ENCODE data around the gene APOL3.

The APOL3 gene

DNA sequence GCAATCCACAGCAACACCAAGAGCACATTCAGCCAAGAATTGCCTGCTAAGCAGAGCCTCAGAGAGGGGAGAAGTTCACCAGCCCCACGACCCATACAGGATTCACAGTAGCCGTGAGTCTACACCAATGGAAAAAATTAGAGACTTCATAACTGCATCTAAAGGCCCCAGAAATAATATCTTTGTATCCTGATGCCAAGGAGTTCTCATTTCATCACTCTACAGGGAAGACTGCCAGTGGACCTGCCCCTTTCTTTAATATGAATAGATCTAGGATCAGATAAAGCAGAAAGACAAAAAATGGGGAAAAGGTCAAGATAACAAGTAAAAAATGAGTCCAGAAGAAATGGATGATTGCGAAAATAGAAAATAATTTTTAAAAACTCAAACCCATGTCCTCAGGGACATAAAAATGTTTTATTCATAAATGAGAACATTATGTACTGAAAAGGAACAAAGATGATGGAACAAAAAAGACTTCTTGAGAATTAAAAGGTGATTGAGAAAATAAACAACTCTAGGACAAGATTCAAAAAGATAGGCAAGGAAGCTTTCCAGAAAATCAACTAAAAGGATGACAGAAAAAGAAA, 9.5 kb downstream of the APOL3 start:
- no peak overlapping the region for H3K4me3 ChIP-seq (replicated peaks; ENCODE audit: low read depth, low read length)
- no peak for TF ChIP-seq CTCF (IDR thresholded peaks at IDR 0.05; ENCODE audit: low read depth, low read length, missing control alignments)
- no peak for DNase-seq (ENCODE audit: extremely low read depth, low read depth)

DNA sequence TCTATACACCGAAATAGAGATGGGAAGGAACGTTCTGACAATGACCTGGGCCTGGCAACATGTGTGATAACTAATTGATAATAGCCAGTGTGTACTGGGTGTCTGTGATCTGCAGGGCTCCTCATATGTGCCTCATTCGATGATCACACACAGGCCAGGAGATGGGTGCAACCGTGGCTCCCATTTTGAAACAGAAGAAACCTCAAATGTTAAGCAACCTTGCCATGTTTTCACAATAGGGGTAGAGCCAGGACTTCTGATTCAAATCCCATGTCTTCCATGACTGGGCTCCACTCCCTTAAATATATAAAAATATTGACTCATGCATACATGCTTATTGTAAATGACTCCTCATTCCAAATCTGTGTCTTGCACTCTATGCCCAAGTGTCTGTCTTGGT, 11.1 kb downstream of the APOL3 start:
- TF ChIP-seq CTCF (IDR thresholded peaks at IDR 0.05; ENCODE audit: low read depth, low read length, missing control alignments) = no peak
- no peak for DNase-seq (ENCODE audit: extremely low read depth, low read depth)
- H3K4me3 ChIP-seq (replicated peaks; ENCODE audit: low read depth, low read length) = no peak overlapping the region

DNA sequence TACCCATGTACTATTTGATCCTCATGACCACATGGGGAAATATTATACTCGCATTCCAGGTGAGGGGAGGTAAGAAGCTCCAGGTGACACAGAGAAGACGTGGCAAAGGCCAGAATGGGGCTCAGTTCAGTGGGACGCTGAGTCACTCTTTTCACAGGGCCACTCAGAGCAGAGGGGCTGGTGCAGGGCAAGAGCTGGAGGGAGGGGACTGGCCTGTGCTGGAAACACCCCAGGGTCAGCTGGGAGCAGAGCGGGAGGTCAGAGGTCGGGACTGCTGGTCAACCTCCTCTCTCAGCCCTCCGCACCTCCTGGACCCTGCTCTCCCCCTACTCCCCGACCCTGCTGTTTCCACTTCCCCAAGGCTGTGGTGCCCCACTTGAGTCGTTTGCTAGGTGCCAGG, 12.1 kb downstream of the APOL3 start:
- H3K4me3 ChIP-seq (replicated peaks; ENCODE audit: low read depth, low read length) = no peak overlapping the region
- DNase-seq (ENCODE audit: extremely low read depth, low read depth) = no peak
- no peak for TF ChIP-seq CTCF (IDR thresholded peaks at IDR 0.05; ENCODE audit: low read depth, low read length, missing control alignments)

GRCh38 chr22:36147196-36147791, 13.3 kb downstream of the APOL3 start:
- DNase-seq (ENCODE audit: extremely low read depth, low read depth) = no peak
- no peak for TF ChIP-seq CTCF (IDR thresholded peaks at IDR 0.05; ENCODE audit: low read depth, low read length, missing control alignments)
- H3K4me3 ChIP-seq (replicated peaks; ENCODE audit: low read depth, low read length) = no peak overlapping the region

GRCh38 chr22:36145881-36146280, 14.7 kb downstream of the APOL3 start:
- no peak for TF ChIP-seq CTCF (IDR thresholded peaks at IDR 0.05; ENCODE audit: low read depth, low read length, missing control alignments)
- DNase-seq (ENCODE audit: extremely low read depth, low read depth) = no peak
- H3K4me3 ChIP-seq (replicated peaks; ENCODE audit: low read depth, low read length) = no peak overlapping the region

- peak; percentile 37 for DNase-seq (ENCODE audit: extremely low read depth, low read depth)
- TF ChIP-seq CTCF (IDR thresholded peaks at IDR 0.05; ENCODE audit: low read depth, low read length, missing control alignments) = peak; percentile 83
- H3K4me3 ChIP-seq (replicated peaks; ENCODE audit: low read depth, low read length) = no peak overlapping the region
Observed at GRCh38 chr22:36144886-36145541, 15.5 kb downstream of the APOL3 start.
